ENCODE data around the gene CHST5. TPM values are rescaled to one million over a fixed set of nuclear protein-coding genes. Genes with fewer than 3 reads are reported as not detected.

CHST5 gene
- total and polyA plus RNA-seq, 9 of the 15 experiments (the other 6 are each of a cell fraction or from before 2014, with no cell fraction given) = 0.06 to 0.21 (median 0.14) TPM; not detected in 5

DNA sequence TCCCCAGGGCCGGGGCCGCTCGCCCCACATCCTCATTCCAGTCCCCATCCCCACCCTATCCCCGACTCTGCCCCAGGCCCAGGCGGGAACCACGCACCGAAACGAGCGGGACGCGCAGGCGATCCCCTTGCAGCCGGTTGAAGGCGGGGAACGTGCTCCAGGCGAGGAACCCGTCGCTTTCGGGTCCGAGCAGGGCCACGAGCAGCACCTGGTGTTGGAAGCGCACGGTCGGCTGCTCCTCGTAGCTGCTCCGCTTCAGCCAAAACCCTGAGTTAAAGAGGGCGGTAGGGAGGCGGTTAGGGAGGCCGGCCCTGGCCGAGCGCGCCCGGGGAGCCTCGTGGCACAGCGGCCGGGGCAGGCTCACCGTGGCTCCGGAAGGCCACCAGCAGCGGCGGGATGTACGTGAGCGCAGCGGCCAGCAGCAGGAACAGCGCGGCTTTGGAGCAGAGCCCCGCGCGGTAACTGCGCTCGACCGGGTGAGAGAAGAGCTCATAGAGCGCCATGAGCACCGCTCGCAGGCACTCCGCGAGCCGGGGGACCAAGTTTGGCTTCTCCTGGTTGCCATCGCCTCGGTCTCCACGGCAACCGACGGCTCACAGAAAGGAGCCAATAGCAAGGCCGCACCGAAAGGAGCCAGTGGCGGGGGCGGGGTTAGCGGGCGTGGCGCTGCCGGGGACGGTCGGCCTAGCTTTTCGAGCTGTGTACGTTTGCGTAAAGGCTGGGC lies 20.0 kb upstream of the CHST5 start, which contains the start of gene TMEM231 (continued):
- TF ChIP-seq ELF4 (CRISPR knock-in tag; IDR thresholded peaks at IDR 0.05) (no peak), DDX20 (tag; IDR thresholded peaks at IDR 0.05; ENCODE audit: low read depth) (no peak), SPI1 (IDR thresholded peaks at IDR 0.05; ENCODE audit: borderline replicate concordance, low read depth, low read length) (no peak), BRF1 (IDR thresholded peaks at IDR 0.05; ENCODE audit: borderline replicate concordance, extremely low read depth, insufficient read length) (no peak), ZNF507 (tag; conservative IDR thresholded peaks at IDR 0.05) (no peak), ZNF212 (CRISPR knock-in tag; IDR thresholded peaks at IDR 0.05) (no peak), XRCC5 (IDR thresholded peaks at IDR 0.05; ENCODE audit: low read depth, low read length) (no peak), LARP7 (IDR thresholded peaks at IDR 0.05) (no peak), ZNF707 (CRISPR knock-in tag; conservative IDR thresholded peaks at IDR 0.05) (no peak), NELFE (IDR thresholded peaks at IDR 0.05; ENCODE audit: insufficient read depth, insufficient read length) (no peak), SIX5 (IDR thresholded peaks at IDR 0.05; ENCODE audit: borderline replicate concordance in 1 of 2, insufficient read depth in 1 of 2, low read depth in 1 of 2, low read length in 2 of 2) (no peak), MEIS2 (IDR thresholded peaks at IDR 0.05; ENCODE audit: partially characterized antibody) (no peak), ZNF124 (CRISPR knock-in tag; IDR thresholded peaks at IDR 0.05) (no peak), POLR2AphosphoS2 (IDR thresholded peaks at IDR 0.05; ENCODE audit: low read length) (no peak), RFX1 (IDR thresholded peaks at IDR 0.05) (peak; percentile 97), SAP30 (IDR thresholded peaks at IDR 0.05; ENCODE audit: borderline replicate concordance, insufficient read depth, low read depth, low read length, poor library complexity, severe bottlenecking) (peak; percentile 95), NFE2L1 (tag; IDR thresholded peaks at IDR 0.05; ENCODE audit: borderline replicate concordance, low read depth) (no peak)
- TF ChIP-seq, protein P1, sequence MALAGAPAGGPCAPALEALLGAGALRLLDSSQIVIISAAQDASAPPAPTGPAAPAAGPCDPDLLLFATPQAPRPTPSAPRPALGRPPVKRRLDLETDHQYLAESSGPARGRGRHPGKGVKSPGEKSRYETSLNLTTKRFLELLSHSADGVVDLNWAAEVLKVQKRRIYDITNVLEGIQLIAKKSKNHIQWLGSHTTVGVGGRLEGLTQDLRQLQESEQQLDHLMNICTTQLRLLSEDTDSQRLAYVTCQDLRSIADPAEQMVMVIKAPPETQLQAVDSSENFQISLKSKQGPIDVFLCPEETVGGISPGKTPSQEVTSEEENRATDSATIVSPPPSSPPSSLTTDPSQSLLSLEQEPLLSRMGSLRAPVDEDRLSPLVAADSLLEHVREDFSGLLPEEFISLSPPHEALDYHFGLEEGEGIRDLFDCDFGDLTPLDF (CRISPR knock-in tag; IDR thresholded peaks at IDR 0.05) = no peak

Measured in K562 (cell line).